ENCODE results near the gene FBXO3. TPM values are rescaled to one million over a fixed set of nuclear protein-coding genes. Genes with fewer than 3 reads are reported as not detected.

FBXO3 gene
- total RNA-seq, 1 donor from 2014 or later: 24.4 TPM

Other genes with a start within 250 kb of the FBXO3 start
- 2.0 TPM in 1 of 2 replicates, not detected in the other for gene C11orf91, start 73.7 kb downstream of the FBXO3 start, total RNA-seq
- gene CD59, start 38.1 kb downstream of the FBXO3 start, total RNA-seq: 1,194 and 2,252 TPM in 2 replicates
- 47.8 and 67.6 TPM in 2 replicates for gene LMO2, start 117.6 kb upstream of the FBXO3 start, total RNA-seq